Liver (tissue), 3 donors: ENCODE data around the gene KLHL24.

ENCODE experiments used
- FOXA1 ChIP-seq: IDR thresholded peaks from 2 replicates; pipeline ENCODE4 v1.6.1; 2016; ENCODE audit warnings: antibody characterized with exemption
- FOXA2 ChIP-seq: IDR thresholded peaks from 2 replicates; pipeline ENCODE4 v1.6.1; 2016; ENCODE audit warnings: antibody characterized with exemption
- GABPA ChIP-seq, 2 donors: IDR thresholded peaks in 1 of 2; conservative IDR thresholded peaks in 1 of 2; 2 replicates each; pipeline ENCODE4 v1.6.1; 2016; ENCODE audit warnings: antibody characterized with exemption in 2 of 2, mild to moderate bottlenecking in 1 of 2, moderate library complexity in 1 of 2
- HNF4G ChIP-seq: IDR thresholded peaks from 2 replicates; pipeline ENCODE4 v1.6.1; 2016; ENCODE audit warnings: antibody characterized with exemption
- JUND ChIP-seq, 2 donors: IDR thresholded peaks; 2 replicates each; pipeline ENCODE4 v1.6.1; 2016; ENCODE audit warnings: antibody characterized with exemption in 2 of 2
- RAD21 ChIP-seq, 2 donors: IDR thresholded peaks; 2 replicates each; pipeline ENCODE4 v1.6.1; 2016; ENCODE audit warnings: antibody characterized with exemption in 2 of 2, mild to moderate bottlenecking in 2 of 2
- YY1 ChIP-seq: IDR thresholded peaks from 2 replicates; pipeline ENCODE4 v1.6.1; 2016; ENCODE audit warnings: antibody characterized with exemption, mild to moderate bottlenecking
- TF ChIP-seq, protein P1 (sequence below): IDR thresholded peaks from 2 replicates; pipeline ENCODE4 v1.6.1; 2016; ENCODE audit warnings: antibody characterized with exemption, mild to moderate bottlenecking
- TF ChIP-seq, protein P2 (sequence below): fragments of 150-350 bp; IDR thresholded peaks from 2 replicates; pipeline ENCODE4 v1.5.1; 2017; ENCODE audit warnings: improper control_type of control experiment, low read depth, low read length; ENCODE audit not compliant: missing input control
- TF ChIP-seq, protein P3 (sequence below): IDR thresholded peaks from 2 replicates; pipeline ENCODE4 v1.6.1; 2016; ENCODE audit warnings: antibody characterized with exemption
- donor health status: healthy.
- donor health status: healthy.

DNA sequence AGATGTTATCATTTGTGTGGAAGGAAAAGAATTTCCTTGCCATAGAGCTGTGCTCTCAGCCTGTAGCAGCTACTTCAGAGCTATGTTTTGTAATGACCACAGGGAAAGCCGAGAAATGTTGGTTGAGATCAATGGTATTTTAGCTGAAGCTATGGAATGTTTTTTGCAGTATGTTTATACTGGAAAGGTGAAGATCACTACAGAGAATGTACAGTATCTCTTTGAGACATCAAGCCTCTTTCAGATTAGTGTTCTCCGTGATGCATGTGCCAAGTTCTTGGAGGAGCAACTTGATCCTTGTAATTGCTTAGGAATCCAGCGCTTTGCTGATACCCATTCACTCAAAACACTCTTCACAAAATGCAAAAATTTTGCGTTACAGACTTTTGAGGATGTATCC, 15.1 kb downstream of the KLHL24 start:
- TF ChIP-seq YY1 (no peak), RAD21 (IDR thresholded peaks at IDR 0.05) (no peak), GABPA (IDR thresholded peaks at IDR 0.05 in 1 of 2, conservative IDR thresholded peaks at IDR 0.05 in 1 of 2) (no peak), JUND (IDR thresholded peaks at IDR 0.05) (no peak), HNF4G (no peak), FOXA2 (no peak), FOXA1 (no peak)
- TF ChIP-seq, protein P1, sequence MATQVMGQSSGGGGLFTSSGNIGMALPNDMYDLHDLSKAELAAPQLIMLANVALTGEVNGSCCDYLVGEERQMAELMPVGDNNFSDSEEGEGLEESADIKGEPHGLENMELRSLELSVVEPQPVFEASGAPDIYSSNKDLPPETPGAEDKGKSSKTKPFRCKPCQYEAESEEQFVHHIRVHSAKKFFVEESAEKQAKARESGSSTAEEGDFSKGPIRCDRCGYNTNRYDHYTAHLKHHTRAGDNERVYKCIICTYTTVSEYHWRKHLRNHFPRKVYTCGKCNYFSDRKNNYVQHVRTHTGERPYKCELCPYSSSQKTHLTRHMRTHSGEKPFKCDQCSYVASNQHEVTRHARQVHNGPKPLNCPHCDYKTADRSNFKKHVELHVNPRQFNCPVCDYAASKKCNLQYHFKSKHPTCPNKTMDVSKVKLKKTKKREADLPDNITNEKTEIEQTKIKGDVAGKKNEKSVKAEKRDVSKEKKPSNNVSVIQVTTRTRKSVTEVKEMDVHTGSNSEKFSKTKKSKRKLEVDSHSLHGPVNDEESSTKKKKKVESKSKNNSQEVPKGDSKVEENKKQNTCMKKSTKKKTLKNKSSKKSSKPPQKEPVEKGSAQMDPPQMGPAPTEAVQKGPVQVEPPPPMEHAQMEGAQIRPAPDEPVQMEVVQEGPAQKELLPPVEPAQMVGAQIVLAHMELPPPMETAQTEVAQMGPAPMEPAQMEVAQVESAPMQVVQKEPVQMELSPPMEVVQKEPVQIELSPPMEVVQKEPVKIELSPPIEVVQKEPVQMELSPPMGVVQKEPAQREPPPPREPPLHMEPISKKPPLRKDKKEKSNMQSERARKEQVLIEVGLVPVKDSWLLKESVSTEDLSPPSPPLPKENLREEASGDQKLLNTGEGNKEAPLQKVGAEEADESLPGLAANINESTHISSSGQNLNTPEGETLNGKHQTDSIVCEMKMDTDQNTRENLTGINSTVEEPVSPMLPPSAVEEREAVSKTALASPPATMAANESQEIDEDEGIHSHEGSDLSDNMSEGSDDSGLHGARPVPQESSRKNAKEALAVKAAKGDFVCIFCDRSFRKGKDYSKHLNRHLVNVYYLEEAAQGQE = no peak
- TF ChIP-seq, protein P2, sequence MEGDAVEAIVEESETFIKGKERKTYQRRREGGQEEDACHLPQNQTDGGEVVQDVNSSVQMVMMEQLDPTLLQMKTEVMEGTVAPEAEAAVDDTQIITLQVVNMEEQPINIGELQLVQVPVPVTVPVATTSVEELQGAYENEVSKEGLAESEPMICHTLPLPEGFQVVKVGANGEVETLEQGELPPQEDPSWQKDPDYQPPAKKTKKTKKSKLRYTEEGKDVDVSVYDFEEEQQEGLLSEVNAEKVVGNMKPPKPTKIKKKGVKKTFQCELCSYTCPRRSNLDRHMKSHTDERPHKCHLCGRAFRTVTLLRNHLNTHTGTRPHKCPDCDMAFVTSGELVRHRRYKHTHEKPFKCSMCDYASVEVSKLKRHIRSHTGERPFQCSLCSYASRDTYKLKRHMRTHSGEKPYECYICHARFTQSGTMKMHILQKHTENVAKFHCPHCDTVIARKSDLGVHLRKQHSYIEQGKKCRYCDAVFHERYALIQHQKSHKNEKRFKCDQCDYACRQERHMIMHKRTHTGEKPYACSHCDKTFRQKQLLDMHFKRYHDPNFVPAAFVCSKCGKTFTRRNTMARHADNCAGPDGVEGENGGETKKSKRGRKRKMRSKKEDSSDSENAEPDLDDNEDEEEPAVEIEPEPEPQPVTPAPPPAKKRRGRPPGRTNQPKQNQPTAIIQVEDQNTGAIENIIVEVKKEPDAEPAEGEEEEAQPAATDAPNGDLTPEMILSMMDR = no peak
- TF ChIP-seq, protein P3, sequence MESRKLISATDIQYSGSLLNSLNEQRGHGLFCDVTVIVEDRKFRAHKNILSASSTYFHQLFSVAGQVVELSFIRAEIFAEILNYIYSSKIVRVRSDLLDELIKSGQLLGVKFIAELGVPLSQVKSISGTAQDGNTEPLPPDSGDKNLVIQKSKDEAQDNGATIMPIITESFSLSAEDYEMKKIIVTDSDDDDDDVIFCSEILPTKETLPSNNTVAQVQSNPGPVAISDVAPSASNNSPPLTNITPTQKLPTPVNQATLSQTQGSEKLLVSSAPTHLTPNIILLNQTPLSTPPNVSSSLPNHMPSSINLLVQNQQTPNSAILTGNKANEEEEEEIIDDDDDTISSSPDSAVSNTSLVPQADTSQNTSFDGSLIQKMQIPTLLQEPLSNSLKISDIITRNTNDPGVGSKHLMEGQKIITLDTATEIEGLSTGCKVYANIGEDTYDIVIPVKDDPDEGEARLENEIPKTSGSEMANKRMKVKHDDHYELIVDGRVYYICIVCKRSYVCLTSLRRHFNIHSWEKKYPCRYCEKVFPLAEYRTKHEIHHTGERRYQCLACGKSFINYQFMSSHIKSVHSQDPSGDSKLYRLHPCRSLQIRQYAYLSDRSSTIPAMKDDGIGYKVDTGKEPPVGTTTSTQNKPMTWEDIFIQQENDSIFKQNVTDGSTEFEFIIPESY = no peak
